HCT116 (cell line): Measurements from ENCODE around the gene MORN5.

Source experiments
- CEBPB ChIP-seq: IDR thresholded peaks from 2 replicates; pipeline ENCODE4 v1.6.1; 2012; ENCODE audit warnings: low read depth
- POLR2A ChIP-seq: IDR thresholded peaks from 2 replicates; pipeline ENCODE4 v1.7.0; 2011; ENCODE audit warnings: borderline replicate concordance; ENCODE audit not compliant: insufficient read depth, insufficient read length; ENCODE audit errors: extremely low read depth
- SRF ChIP-seq: IDR thresholded peaks from 2 replicates; pipeline ENCODE4 v1.6.1; 2012; ENCODE audit warnings: low read depth
- ZNF274 ChIP-seq: fragments of 200-500 bp; sonication (Bioruptor generic); IDR thresholded peaks from 2 replicates; pipeline ENCODE4 v1.6.1; 2014; ENCODE audit warnings: mild to moderate bottlenecking, low read depth, low read length, inconsistent platforms
- TF ChIP-seq, protein P1 (sequence below), 3 experiments: fragments of 200-600 bp in 1 of 3; sonication (generic) in 1 of 3; IDR thresholded peaks in 2 of 3; conservative IDR thresholded peaks in 1 of 3; 2 replicates each; pipeline ENCODE4 v1.5.1; 2012 to 2017; ENCODE audit warnings: low read depth in 2 of 3, low read length in 2 of 3, antibody characterized with exemption in 1 of 3, borderline replicate concordance in 1 of 3, control low read depth in 1 of 3, mild to moderate bottlenecking in 1 of 3, mixed read lengths in 1 of 3, mixed run types in 1 of 3, moderate library complexity in 1 of 3; ENCODE audit not compliant: insufficient read depth in 1 of 3

DNA sequence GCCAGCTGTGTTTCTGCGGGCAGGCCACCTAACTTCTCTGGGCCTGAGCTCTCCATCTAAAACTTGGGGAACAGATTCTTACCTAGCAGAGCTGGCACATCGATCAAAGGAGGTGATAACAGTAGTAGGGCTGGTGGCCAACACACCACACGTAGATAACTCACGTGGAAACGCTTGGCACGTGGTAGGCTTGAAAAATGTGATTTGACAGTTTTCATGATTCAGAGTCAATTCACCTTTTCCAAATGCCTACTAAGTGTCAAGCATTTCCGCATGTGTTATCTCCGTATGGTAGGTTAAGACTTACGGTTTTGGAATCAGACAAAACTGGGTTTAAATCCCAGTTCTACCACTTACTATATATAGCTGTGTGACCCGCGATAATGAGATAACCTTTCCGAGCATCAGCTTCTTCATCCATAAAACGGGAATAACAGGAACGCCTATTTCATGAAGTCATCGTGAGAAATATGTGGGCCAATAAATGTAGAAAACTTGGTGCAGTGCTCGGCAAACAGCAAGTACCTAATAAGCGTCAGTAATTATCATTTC is 25.6 kb upstream of the MORN5 start:
- TF ChIP-seq, protein P1, sequence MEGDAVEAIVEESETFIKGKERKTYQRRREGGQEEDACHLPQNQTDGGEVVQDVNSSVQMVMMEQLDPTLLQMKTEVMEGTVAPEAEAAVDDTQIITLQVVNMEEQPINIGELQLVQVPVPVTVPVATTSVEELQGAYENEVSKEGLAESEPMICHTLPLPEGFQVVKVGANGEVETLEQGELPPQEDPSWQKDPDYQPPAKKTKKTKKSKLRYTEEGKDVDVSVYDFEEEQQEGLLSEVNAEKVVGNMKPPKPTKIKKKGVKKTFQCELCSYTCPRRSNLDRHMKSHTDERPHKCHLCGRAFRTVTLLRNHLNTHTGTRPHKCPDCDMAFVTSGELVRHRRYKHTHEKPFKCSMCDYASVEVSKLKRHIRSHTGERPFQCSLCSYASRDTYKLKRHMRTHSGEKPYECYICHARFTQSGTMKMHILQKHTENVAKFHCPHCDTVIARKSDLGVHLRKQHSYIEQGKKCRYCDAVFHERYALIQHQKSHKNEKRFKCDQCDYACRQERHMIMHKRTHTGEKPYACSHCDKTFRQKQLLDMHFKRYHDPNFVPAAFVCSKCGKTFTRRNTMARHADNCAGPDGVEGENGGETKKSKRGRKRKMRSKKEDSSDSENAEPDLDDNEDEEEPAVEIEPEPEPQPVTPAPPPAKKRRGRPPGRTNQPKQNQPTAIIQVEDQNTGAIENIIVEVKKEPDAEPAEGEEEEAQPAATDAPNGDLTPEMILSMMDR (IDR thresholded peaks at IDR 0.05 in 2 of 3, conservative IDR thresholded peaks at IDR 0.05 in 1 of 3; ENCODE audit: borderline replicate concordance in 1 of 3, insufficient read depth in 1 of 3, low read depth in 2 of 3, low read length in 2 of 3) = no peak
- no peak for TF ChIP-seq POLR2A
- TF ChIP-seq CEBPB = no peak
- no peak for TF ChIP-seq ZNF274
- no peak for TF ChIP-seq SRF
